HG03066 (cell line): ENCODE results near the gene NABP1.
"Not testable (repeated sequence)": the region's sequence is repeated elsewhere in the genome, so short reads cannot be mapped to it uniquely, and the experiment has no call there.

ENCODE experiments used
- ATAC-seq: cut with Tn5 transposase; IDR thresholded peaks from one replicate; pipeline ENCODE4 v1.9.1; 2021; ENCODE audit warnings: low read depth; ENCODE audit not compliant: unreplicated experiment

The NABP1 gene, protein sequence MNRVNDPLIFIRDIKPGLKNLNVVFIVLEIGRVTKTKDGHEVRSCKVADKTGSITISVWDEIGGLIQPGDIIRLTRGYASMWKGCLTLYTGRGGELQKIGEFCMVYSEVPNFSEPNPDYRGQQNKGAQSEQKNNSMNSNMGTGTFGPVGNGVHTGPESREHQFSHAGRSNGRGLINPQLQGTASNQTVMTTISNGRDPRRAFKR

DNA sequence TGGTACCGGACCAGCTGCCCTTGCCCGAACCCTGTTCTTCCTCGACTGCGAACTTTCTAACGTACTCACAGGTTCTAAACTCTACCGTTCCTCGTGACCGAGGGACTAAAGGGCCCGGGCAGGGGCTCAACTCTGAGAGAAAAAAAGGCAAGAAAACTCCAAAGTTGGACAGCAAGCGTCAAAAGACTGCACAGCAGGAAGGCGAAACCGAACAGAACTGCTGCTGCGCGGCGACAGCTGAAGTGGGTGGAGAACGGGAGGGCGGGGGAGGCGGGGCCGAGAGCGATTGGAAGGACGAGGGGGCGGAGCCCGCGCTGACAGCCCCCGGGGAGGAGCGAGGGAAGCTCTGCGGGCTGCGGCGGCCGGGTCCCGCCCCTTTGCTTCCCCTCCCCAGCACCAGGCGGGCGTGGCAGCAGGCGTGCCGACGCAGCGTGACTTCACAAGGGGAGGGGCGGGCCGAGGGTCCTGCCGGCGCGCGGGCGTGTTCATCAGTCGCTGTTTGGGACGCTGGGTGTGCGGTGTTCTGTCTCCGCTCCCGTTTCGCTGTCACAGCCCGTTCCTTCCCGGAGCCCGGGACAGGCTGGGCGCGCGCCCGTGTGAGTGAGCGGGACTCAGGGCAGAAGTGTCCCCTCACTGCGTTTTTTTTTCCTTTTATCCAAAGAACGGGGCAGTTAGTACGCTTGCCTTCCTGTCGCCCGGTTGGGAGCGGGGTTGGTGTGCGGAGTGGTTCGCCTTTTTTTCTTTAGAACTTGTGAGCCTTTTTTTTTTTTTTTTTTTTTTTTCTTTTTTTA is at the start of gene NABP1:
Gene NABP1 (plus strand): TSS at position 491 of the 791 bp plus-strand sequence. CDS start 479 bp downstream, outside the sequence.
- peak; percentile 47 for ATAC-seq

DNA sequence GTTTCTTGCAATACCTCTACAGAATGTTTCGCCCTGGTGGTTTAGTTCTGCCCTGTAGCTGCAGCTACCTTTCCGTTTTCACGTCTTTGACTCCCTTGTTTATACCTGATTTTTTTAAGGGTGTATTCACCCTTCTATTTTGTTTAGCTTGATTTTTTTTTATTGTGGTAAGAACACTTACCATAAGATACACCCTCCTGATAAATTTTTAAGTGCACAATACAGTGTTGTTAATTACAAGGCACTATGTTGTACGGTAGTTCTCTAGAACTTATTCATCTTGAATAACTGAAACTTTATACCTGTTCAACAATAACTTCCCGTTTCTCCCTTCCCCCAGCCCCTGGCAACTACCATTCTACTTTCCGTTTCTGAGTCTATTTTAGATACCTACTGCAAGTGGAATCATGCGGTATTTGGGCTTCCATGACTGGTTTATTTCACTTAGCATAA is 48.9 kb upstream of the NABP1 start:
- no peak for ATAC-seq

DNA sequence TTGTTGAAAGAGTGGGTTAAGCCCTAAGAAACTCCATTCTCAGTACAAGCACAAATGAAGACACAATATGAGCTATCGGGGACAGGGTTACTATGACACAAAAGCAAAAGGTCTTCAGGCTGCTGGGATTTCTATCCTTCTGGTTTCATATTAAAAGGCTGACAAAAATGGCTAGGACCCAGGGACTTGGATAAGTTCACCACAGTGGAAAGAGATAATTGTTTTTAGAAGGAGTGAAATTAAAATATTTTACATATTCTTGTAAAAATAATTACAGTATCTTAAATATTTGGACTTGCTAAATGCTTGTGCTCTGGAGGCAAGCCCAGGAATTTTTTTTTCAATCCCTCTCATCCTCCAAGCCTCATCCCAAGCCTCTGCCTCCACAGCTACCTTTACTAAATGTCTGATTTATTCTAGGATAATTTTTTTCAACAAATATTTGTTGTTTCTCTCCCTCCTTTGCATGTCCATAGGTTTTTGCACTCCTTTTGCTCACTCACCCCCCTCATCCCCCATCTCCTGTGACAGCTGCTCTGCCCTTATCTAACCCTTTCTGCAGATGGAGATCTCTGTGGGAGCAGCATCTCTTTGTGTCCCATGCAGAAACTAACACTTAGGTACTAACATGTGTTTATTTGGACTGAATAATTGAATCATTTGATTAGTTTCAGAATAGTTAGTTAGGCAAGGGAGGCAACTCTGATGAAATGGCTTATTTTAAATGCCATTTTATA is 47.8 kb upstream of the NABP1 start:
- ATAC-seq: no peak

DNA sequence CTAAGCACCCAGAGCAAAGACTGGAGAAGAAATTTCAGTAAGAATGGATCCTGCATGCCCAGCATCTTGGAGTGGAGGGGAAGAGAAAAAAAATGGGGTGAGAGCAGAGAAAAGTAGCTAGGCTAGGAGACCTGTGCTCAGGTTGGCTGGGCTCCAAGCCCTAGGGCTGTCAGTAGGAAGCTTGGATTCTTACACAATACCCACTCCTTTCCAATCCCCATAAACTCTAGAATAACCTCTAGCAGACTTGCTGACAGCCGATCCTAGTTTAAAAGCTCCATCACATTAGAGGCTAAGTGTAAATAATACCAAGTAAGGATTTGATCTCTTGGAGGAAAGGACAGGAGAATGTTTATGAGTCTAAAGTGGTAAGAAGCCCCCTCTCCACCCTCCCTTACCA is 46.2 kb upstream of the NABP1 start:
- no peak for ATAC-seq

DNA sequence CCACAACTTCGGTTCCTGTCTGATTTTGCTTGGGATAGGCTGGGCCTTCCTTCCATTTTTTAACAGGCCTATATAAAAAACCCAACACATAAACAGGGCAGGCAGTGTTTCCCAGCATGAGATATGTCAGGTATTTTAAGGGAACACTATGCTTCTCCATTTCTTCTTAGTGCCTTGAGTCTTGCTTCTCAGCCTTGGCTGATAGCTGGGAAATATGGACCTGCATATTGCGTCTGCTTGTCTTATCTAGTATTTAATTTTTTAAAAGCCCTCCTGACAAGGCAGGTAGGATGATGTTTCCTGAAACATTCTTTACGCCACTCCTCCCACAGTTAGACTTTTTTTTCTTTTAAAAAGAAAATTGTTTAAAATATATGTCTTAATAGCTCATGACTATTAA is 45.5 kb upstream of the NABP1 start:
- no peak for ATAC-seq

DNA sequence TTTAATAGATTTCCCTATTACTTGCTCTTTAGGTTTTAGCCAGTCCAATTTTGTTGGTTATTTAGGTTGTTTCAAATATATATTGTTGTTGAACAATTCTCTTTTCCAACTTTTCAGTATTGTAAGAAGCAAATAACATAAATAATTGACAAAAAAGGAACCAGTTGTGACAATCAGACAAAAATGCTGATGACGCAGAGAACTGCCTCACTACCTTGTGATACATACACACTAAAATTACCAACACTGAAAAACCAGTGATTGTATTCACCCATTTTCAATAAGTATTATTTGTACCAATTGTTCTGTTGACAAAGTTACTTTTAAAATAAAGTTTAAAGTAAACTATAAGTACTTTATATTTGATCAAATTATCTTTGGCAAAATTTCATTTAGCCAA is 43.1 kb upstream of the NABP1 start:
- ATAC-seq: no peak

DNA sequence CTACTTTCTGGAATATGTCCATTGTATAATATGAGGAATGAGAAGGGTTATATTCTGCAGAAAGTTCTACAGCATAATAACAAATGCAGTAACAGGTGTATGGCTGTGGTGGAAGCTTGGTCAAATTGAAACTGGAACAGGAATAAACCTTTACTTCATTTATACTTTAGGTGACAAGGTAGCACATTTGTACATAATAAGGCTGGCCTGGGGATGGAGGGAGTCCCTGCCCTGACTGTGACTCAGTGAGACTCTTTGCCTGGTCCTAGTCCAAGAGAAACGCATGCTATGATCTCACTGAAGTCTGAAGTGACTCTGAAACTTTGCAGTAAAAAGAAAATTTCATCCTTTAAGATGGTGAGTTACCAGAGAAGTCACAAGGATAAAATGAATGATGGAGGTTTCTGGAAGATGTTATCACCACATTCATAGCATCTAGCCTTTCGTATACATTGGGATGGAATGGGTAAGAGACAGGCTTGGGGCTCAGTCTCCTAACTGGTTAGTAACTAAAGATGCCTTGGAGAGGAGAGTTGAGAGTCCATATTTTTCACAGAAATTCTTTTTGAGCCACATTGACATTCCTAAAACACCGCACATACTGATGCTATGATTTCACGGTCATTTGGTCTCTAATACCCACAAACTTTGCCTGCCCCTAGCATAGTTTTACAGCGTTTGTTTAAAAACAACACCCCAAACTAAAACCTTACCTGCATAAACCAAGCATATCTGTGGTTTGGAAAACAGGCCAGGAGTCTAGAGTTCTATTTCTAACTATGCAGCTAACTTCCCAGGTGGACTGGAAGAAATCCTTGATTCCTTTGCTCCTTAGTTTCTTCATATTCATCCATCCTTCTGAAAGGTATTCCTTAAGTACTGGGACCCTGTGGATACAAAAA is 42.4 kb upstream of the NABP1 start:
- ATAC-seq: peak; percentile 85

DNA sequence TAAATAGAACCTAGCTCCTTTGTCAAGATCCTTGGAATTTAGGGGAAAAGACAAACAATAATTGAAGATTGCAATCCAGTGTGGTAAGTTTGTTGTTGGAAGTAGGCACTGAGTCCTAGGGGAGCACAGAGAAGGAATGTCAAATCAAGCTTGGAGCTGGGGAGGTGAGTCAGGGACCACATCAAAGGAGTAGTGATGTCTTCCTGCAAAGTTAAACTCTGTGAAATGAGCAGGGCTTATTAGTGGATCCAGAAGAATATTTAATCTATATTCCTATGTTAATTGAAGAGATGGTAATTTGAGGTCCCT is 41.7 kb upstream of the NABP1 start:
- no peak for ATAC-seq

DNA sequence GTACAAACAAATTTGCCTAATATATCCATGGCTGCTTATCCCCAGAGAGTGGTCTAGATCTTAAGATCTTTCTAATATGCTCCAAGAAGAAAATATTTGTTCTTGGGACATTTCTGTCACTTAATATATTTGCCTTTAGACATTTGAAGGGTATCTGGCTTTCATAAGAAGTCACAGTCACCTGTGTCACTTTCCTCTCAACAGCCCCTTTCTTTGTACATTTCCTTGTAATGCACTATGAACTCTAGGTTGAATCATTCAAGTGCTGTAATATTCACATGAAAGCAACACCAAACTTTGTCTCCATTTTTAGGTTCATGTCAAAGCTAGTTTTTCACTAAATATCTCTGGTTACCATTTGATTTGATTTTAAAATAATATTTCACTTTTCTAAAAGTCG is 41.4 kb upstream of the NABP1 start:
- no peak for ATAC-seq

DNA sequence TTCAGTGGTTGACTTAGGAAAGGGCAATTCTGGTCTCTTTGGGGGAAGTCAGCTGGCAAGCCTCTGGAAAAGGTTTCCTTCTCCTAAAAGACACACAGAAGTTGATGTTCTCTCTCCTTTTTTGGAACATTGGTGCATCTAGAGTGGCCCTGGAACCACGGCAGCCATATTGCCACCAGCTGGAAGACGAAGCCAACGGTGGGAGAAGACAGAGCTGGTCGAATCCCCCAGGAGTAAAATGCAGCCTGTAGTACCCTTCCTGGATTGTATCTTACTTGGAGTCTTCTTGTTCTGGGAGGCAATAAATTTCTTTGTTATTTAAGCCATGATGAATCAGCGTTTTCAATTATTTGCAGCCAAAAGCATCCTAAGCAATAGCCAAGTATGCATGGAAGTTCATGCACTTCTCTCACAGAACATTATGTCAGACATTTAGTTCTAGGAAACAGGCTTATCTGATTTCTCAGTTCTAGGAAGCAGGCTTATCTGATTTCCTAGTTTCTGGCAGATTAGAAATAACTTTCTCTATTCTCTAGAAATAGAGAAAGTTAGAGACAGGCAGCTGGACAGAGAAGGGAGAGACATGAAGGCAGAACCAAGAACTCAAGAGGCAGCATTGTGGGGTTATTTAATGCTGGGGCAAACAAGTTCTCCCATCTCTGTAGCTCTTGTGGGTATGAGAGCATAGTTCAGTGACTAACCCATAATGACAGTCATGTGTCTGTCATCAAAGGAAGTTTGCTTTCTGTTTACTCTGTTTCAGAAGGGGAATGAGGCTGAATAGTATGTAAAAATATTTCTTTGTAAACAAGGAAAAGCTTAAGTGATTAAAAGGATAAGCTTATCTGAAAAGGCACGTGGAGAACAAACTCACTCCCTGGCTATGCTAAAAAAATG is 40.5 kb upstream of the NABP1 start:
- peak; percentile 57 for ATAC-seq

DNA sequence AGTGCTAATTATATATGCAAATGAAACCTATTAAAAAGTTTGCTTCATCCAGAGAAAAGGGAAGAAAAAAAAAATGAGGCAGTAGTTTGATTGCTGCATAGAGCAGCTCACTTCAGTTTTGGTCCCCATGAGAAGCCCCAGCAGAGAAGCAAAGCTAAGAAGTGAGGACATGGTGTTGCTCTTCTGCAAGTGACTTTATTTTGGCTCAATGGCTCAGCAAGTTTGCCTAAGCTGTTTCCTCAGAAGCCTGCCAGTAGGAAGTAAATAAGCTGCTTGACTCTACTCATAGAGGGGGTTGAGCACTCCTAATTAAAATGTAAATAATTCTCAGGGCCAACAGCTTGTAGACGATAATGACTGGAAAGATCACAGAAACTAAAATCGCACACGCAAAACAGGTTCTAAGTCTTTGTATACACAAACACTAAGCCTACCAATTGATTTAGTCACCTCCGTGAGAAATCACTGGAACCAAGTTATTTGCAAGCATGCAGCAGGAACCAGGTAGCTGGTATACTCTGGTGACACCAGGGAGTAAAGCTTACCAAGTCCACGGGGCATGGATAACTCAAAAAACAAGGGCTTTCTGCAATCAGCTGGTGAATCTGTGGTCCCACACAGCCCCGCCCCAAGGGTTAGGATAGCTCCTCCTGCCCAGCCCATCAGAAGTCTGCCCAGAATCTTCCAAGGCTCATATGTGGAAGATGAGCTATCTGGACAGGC is 39.7 kb upstream of the NABP1 start:
- peak; percentile 4 for ATAC-seq

DNA sequence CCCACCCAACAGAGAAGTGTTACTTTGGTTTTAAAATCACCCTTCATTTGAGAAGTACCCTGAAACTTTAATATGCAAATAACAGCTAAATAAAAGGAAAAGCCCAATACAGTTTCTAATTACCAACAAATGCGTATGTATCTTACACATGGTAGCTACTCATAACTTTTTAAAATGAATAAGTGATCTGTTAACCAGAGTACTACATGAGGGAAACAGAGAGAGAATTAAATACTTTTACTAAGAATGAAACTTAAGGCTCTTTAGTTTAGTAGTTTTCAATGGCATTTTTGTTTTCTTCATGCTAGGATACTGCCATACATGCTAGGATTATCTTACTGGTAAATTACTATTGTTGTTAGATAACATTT is 39.1 kb upstream of the NABP1 start:
- no peak for ATAC-seq

DNA sequence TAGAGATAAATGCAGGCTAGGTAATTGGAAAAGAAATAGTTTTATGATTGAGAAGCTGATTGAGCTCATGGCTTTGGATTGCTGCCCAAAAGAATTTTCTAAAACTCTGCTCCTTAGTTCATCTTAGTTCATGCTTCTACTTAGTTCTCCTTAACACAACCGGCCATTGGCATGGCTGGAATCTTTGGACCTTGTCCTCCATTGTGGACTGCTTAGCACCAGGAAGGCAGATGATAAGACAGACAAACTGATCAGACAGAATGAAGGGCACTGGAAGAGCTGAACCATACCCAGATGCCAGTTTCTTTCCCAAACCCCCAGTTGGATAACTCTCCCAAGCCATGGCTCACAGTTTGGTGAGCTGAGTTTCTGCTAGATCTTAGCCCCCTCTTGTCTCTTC is 36.3 kb upstream of the NABP1 start:
- ATAC-seq: no peak

DNA sequence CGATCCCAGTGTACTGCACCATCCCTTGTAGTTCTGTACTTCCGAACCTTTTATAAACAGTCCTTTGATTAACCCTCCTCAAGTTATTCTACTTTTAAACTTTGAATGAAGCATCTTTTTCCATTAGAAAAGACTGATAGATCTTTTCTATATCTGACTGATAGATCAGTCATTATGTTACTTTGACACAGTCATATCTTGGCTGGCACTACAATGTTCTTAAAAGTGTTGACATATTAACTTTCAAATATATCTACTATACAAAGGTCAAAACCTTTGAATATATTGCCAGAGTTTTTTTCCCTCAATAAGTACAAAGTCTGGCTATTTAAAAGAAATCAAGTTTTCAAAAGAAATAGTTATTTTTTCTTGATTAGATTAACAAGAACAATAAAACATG is 35.4 kb upstream of the NABP1 start:
- ATAC-seq: no peak

DNA sequence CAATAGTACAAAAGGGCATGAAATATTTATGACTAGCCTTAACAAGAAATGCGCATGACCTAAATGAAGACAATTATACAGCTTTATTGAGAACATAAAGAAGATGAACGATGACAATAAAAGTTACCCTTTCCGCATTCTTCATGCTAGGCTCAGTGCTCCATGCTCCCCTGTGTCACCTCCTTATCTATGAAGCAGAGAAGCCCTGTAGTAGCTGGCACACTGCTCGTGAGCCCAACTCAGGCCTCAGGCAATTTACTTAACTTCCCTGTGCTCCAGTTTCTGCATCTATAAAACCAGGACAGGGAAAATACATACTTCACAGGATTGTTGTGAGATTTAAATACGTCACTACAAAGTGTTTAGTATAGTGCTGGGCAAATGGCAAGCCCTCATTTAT is 34.5 kb upstream of the NABP1 start:
- no peak for ATAC-seq

DNA sequence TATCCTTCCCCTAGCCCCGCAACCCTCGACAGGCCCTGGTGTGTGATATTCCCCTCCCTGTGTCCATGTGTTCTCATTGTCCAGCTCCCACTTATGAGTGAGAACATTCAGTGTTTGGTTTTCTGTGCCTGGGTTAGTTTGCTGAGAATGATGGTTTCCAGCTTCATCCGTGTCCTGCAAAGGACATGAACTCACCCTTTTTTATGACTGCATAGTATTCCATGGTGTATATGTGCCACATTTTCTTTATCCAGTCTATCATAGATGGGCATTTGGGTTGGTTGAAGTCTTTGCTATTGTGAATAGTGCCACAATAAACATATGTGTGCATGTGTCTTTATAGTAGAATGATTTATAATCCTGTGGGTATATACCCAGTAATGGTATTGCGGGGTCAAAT is 33.3 kb upstream of the NABP1 start:
- ATAC-seq: not testable (repeated sequence)

DNA sequence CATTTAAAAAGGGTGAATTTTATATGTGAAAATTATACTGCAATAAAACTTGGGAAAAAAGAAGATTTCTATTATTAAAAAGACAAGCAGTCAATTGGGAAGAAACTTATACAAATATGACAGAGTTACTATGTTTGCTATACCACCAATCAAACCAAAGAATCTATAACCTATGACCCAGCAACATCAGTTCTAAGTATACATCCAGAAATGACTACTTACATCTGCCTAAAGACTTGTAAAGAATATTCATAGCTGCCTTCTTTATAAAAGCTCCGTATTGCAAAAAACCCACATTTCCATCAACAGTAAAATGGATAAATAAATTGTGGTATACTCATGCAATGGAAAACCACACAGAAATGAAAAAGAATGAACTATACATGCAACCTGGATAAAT is 32.9 kb upstream of the NABP1 start:
- no peak for ATAC-seq

DNA sequence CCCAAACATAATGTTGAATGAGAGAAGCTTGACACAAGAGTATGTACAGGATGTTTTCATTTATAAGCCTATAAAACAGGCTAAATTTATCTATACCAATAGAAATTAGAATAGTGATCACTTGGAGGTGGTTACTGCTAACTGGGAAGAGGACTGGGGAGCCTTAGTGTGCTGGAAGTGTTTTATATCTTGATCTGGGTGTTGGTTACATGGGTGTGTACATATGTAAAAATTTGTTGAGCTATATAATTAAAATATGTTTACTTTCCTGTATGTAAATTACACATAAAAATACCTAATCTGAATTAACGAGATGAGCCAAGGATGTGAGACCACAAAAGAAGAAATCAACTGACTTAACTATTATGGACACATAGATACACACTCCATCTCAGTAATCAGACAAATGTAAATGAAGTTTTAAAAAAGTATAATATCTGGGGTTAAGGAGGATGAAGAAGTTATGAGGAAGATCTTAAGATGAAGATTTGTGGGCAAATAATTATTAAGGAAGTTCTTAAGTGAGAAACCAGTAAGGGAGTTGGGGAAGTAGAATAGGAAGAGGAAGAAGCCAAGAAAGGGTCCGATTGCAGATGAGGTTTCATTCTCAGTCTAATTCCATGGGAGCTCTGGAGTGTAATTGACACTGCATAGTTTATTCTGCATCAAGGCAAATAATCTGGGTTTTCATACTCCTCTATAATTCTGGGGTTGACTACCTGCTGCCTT is 32.3 kb upstream of the NABP1 start:
- ATAC-seq: no peak
